CD4-positive, alpha-beta T cell treated with Interleukin-10 for 1 hour (primary cell): Measurements from ENCODE around the gene POU1F1.
A peak's percentile ranks its signal among the peaks of the same experiment; 100 is the strongest.
"Not testable (repeated sequence)": the region's sequence is repeated elsewhere in the genome, so short reads cannot be mapped to it uniquely, and the experiment has no call there.

Experiments used
- DNase-seq: peaks from one replicate; pipeline ENCODE4 v3.0.0-alpha.2; 2020

Gene POU1F1, protein sequence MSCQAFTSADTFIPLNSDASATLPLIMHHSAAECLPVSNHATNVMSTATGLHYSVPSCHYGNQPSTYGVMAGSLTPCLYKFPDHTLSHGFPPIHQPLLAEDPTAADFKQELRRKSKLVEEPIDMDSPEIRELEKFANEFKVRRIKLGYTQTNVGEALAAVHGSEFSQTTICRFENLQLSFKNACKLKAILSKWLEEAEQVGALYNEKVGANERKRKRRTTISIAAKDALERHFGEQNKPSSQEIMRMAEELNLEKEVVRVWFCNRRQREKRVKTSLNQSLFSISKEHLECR

DNA sequence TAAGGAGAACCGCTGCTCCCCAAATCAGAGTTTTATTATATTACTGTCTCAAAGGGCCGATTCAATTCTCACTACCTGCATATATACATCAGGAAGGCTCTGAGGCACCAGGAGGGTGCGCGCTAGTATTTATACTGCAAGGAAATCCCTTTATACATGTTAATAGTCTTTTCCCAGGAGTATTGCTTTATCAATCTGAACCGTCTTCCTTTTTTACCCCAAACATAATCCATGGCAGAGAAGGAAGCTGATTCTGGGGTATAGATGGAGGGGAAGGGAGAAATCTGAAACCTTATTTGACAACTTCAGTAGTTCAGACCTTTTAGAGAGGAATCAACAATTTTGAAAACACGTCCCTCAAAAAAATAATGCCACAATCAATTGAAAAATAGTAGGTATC, at the start of gene POU1F1:
Gene POU1F1, minus strand, starts transcription at position 101 of the 400 bp plus-strand sequence. CDS start 122 bp downstream, outside the sequence.
- no peak for DNase-seq

DNA sequence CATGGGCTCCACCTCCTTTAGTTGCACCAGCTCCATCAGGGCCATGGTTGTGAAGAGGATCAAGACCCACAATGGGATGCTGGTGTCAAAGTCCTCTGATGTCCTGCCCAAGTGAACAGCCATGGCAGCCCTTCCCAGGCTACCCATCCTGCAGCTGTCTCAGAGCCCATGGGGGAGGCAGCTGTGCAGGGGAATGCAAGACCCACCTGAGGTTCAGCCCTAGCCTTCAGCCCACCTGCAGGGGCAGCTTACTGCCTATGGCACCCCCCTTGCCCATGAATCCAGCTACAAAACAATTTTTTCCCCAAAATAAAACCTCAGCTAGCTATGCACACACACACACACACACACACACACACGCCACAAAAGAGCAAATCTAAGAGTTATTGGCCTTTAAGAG, 48.2 kb upstream of the POU1F1 start:
- no peak for DNase-seq

DNA sequence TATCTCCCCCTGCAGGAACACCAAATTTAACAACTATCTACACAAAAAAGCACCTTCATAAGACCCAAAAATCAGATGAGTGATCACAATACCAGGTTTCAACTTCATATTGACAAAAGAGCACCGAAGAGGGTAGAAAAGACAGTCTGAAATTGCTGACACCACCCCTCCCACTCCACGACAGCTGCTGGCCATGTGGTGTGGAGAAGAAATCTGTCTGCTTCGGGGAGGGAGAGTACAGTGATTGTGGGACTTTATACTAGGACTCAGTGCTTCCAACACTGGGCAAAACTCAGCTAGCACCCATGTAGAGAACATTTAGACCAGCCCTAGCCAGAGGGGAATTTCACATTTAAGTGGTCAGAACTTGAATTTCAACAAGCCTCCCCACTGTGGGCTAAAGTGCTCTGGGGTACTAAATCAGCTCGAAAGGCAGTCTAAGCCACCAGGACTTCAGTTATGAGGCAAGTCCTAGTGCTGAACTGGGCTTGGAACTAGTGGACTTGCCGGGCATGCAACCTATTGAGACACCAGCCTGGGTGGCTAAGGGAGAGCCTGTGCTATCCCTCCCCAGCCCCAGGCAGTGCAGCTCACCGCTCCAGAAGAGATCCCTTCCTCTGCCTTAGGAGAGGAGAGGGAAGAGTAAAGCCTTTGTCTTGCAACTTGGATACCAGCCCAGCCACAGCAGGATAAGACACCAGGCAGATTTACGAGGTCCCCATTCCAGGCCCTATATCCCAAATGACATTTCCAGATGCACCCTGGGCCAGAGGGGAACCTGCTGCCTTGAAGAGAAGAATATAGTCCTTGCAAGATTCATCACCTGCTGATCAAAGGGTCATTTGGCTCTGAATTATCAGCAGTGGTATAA, 44.6 kb upstream of the POU1F1 start:
- no peak for DNase-seq

DNA sequence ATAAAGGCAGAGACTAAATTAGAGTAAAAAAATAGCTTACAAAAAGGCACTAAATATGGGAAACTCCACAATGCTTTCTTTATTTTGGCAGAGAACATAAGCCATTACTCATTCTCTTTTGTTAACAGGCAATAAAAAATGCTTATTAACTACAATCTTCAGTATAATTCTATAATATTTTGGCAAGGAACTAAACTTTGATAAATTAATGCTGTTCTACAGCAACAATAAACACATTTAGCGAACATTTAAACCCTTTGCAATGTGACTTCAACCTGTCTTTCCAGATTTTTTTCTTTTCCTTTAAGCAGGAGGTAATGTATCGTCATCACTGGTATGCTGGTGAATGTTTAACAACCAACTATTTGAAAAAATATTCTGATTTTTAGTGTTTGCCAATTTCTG, 42.2 kb upstream of the POU1F1 start:
- DNase-seq, result no peak

DNA sequence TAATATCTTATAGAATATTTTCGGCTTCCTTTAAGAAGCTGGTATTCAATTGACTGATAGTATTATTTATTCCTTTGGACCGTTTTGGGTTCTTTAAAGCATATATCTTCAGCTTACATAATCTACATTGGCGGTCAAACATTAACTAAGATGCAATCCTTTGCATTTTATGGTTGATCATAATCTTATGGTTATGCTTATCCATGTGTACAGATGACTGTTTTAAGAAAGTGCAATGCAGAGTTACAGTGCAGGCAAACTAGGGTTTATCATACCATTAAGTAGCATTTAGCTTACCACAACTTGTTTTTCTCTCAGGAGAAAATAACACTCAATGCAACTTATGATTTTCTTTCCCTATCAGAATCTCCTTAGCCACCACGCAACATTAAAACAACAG, 41.4 kb upstream of the POU1F1 start:
- no peak for DNase-seq

DNA sequence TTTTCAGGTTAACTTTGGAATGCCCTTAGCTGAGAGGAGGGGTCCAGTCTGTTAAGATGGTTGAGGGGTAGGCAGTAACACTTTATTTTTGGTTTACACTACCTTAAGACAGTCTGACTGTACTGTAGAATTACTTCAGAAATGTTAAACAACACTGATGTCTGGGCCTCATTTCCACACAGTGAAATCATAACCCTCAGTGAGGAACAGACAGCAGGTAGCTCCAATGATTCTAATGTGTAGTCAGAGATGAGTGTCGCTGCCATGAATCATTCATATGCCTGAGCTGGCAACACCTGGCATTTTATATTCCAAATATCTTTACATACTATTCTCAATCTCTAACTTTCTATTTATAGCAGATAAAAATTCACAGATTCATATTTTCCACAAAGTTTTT, 37.3 kb upstream of the POU1F1 start:
- no peak for DNase-seq

DNA sequence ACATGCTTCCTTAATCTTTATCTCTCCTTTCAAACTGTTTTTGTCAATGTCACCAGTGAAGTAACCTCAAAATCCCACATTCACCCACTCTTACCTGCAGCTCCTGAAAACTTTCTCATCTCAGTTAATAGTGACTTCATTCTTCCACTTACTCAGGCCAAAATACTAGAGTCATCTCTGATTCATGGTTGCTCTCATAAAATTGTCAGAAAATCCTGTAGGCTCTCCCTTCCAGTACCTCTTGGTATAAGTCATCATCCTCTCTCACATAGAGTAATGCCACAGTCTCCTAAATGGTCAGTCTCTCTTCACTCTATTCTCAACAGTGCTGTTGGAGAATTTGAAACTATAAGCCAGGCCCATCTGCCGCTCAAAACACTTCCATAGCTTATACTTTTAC, 34.9 kb upstream of the POU1F1 start:
- DNase-seq, result no peak

DNA sequence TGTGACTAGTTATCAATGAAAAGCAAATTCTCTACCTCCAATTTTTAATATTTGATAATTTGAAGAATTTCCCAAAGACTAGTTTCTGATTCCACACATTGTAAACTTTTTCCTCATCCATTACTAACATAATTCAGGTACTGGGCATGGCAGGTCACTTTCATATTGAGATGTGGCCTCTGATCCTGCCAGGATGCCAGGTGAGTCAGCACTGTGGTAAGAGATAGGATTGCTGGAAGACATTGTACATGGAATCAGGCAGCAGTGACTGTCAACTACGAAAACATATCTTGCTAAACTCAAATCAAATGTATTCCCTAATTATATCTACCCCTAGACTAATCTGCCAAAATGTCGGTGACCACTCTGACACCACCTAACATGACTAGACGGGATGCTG, 33.2 kb upstream of the POU1F1 start:
- DNase-seq, result no peak

DNA sequence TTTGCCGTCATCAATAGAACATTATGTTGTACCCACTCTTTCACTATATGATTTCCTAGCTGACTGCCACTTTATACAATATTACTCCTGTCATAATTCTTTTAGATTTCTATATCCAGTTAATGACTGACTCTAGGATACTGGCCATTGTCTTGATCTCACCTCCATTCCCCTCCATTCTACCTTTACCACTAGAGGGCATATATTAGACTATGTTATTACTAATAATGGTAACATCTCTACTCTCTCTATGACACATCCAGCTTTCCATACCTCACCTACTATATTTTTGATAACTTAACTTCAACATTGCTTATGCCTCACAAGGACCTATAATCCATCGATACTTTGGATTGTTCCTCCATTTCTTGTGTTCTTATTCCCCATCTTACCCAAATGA, 31.4 kb upstream of the POU1F1 start:
- DNase-seq, result no peak

DNA sequence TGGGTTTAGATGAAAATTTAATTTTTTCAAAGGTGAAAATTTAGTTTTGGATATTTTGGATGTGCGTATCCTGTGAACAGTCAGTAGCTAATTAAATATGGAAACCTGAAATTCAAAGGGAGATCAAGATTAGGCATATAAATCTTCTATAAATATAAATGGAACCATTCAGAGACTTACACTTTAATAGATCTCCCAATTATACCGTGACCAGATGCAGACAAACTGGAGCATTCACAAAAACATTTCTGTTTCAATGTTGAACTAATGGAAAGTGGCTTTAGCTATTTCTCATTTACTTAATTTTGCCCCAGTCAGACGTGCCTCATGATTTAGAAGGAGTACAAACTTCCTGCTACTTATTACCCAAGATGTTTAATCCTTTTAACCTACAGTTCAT, 29.1 kb upstream of the POU1F1 start:
- DNase-seq, result no peak

DNA sequence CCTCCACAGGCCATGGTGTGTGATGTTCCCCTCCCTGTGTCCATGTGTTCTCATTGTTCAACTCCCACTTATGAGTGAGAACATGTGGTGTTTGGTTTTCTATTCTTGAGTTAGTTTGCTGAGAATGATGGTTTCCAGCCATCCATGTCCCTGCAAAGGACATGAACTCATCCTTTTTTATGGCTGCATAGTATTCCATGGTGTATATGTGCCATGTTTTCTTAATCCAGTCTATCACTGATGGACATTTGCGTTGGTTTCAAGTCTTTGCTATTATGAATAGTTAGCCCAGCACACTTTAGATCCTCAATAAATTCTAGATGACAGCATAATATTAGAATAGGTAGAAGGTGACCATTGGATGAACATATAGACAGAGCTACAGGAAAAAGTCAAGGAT, 28.6 kb upstream of the POU1F1 start:
- DNase-seq, result not testable (repeated sequence)

DNA sequence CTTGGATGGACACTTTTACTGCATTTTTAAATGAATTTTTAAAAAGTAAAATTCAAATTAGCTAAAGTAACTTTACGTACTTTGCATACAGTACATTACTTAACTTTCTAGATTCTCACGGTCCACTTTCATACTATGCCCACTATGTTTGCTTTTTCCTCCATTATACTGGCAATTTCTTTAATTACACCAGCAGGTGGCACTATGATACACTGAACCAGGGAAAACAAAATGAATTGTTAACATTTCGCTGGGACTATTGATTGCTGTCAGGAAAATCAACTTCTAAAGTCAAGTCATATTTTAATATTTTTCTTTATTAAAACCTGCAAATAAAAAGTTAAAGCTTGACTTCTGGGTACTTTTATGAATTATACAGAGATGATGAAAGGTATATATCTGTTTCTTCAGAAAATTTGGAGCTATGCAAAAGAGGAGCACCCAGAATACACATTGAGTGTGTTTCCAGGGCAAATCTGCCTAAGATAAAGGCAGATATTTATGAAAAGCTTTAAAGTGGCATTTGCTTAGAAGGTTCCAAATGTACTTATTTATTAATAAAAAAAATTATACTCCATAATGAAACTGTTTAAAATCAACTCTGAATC, 21.8 kb upstream of the POU1F1 start:
- peak; percentile 47 for DNase-seq

DNA sequence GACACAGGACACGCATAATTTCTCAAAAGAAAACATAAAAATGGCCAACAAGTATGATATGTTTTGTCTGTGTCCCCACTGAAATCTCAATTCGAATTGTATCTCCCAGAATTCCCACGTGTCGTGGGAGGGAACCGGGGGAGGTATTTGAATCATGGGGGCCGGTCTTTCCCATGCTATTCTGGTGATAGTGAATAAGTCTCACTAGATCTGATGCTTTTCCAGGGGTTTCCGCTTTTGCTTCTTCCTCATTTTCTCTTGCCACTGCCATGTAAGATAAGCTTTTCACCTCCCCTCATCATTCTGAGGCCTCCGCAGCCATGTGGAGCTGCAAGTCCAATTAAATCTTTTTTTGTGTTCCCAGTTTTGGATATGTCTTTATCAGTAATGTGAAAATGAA, 12.1 kb upstream of the POU1F1 start:
- DNase-seq, result no peak

DNA sequence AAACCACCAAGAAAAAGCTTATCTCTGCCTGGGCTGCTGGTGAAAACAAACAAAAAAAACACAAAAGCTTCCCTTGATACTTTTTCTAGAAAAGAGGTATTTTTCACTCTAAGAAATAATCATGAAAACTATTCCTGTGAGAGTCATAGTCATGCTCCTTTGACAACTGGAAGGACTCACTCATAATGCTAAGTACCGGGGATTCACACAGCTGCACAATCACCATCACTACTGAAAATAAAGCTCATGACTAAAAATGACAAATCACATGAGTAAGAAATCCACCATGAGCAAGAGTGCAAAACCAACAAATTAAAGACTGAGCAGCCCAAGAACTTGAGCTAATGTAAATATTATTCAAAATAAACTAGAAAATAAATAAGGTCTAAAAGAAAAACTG, 10.6 kb upstream of the POU1F1 start:
- DNase-seq, result no peak

DNA sequence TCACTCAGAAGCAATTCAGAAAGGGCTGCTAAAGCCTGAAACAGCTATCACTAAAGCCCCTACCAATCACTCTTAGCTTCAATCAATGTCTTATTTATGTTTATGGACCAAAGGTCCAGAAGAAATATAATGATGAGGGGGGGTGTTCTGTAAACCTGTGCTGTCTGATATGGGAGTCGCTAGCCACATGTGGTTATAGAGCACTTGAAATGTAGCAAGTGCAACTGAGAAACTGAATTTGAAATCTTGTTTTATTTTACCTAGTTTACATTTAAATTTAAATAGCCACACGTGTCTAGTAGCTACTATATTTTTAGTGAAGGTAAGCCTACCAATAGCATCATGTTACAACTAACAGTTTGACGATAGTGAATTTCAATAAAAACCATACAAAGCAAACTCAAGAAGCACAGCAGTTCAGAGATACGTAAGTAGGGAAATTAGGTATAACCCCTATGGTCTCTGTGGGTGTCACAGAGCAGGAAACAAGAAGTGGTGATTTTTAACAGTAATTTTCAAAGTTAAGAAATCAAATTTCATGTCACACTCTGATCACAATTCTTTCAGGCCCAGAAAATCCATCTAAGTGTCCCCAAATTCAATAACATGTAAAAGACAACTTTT, 3.6 kb downstream of the POU1F1 start:
- DNase-seq, result no peak

DNA sequence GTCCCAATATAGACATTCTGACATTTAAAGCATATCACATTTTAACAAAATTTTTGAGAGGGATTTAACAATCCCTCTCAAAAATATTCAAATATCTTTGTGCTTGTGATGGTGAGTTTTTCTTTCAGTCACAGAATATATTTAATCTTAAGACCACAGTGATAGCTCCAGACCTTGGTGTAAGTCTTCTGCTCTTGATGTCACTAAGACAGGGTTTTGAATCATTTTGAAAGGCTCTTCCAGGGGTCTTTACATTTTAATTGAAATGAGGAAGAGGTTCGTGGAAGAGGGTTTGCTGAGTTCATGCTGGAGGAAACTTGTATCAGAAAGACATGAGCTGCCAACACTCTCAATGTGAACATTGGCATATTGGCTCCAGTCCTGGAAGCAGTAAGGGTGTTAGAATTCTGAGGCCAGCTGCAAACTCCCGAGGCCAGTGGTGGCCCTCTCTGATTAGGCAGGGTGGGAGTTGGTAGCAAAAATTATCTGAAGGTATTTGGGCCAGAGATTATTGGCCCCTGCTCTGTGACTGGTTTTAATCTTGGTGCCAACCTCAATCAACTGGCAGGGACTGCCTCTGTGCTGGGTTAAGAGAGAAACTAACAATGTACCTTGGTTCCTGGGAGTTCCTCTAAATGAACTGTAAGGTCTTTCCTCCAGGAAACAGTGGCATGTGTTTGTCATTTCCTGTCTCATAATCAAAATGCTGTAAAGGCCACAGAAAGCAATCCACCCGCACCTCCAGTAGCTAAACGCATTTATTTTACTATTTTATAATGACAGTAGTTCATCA, 5.3 kb downstream of the POU1F1 start:
- DNase-seq, result no peak

DNA sequence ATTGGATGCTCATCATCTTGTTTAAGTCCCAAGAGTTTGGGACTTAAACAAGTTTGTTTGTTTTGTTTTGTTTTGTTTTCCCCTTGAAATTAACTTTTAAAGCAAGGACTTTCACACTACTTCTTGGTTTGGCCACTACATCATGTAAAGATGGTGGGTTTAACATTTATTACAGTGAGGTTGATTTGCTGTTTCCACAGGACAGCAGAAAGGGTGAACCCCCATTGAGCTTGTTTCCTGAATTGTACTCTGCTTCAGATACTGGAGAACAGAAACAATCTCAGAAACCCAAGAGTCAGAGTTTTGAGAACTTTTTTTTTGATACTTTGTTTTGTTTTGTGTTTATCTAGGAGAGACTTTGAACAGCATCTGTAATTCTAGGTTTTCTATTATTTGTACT, 6.7 kb downstream of the POU1F1 start:
- DNase-seq, result no peak

DNA sequence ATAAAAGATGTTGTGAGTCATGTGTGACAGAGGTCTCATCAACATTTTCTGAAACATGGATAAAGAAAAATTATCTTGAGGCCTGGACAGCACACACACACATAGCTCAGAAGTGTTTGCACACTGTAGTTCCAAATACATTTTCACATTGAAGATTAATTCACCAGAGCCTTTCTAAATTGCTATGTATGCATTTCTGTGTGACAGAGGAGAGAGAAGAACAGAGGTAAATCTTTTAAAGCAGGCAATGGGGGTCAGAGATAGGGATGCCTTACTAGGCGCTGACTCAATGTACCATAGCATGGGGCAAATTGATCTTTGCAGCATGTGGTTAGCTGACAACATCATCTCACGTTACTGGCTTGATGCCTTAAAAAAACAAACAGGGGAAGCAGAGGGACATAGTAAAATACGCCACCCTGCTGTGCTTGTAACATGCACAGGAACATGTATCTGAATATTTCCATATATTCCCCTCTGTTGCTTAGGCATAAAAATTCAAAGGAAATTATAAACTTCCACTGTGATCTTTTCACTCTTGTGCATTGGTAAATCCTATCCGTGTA, 7.7 kb downstream of the POU1F1 start:
- DNase-seq, result no peak

DNA sequence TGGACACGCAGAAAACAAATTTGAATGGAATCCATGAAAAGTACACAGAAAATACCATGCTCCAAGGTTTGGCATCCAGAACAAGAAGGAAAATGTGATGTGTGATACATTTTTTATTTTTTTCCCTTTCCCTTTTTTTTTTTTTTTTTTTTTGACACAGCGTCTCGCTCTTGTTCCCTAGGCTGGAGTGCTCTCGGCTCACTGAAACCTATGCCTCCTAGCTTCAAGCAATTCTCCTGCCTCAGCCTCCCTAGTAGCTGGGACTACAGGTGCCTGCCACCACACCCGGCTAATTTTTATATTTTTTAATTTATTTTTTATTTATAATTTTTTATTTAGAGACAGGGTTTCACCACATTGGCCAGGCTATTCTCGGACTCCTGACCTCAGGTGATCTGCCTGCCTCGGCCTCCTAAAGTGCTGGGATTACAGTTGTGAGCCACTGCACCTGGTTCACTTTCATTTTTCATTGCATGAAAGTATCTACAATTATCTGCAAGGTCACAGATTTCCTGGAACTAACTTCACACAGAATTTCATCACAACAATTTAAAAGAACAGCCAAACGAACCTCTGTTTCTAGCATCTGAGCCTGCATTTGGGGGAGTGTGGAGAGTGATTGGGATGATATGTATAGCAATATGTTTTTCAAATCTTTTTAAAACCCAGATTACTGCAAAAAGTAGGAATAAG, 8.3 kb downstream of the POU1F1 start:
- no peak for DNase-seq

DNA sequence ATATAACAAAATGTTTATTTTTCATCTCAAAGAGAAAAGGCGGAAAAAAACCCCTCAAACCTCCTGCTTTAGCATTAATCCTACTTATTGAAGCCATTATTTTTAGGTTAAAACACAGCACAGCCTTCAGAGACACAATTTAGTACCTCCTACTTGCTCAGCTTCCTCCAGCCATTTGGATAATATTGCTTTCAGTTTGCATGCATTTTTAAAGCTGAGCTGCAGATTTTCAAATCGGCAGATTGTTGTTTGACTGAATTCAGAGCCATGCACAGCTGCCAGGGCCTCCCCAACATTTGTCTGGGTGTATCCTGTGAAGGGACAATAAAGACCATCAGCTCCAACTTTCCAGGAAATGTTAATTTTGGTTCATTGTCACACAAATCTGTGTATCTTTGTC, 14.5 kb downstream of the POU1F1 start:
- DNase-seq, result no peak

DNA sequence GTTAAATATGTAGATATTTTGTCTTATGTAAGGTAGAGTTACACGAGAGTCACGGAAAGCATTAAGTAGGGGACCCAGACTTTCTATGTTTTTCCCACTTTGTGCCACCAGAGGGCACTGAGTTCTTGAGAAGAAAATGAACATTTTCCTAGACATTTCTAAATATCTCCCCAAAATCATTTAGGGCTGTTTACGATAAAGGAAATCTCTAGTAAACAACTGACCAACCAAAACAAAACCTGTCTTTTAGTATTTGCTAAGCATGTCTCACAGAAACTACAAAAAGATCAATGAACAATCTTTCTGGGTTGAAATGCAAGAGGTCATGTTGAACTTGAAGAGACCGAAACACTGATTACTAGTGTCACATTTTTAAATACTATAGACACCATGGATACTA, 16.1 kb downstream of the POU1F1 start:
- DNase-seq, result peak; percentile 45

DNA sequence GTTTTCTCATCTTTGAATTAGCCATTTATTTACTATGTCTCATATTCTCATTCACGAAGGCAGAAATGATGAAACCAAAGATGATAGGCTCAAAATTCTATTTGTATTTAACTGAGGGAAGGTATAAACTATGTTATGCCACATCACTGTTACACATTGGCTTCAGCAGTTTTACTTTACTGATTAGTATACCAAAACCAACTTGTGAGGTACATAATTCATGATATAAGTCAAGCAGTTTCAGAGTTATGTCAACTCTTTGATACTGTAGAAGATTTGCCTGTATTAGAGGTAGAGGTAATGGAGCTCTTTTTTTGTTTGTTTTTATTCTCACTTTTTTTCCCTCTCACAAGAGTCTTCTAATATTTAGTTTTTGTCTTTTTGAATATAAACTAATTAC, 26.4 kb downstream of the POU1F1 start:
- DNase-seq, result no peak
